GM10266 (cell line): ENCODE measurements around the gene CTIF.

Source experiments
- DNase-seq: peaks from one replicate; pipeline ENCODE4 v3.0.0; 2012; ENCODE audit errors: extremely low spot score
- CTCF ChIP-seq: IDR thresholded peaks from 2 replicates; pipeline ENCODE4 v1.5.1; 2012; ENCODE audit warnings: mild to moderate bottlenecking, low read depth; ENCODE audit not compliant: control insufficient read depth, insufficient read depth; ENCODE audit errors: missing control alignments

Gene CTIF

GRCh38 chr18:48672671-48673340 lies 134.0 kb downstream of the CTIF start:
- TF ChIP-seq CTCF = no peak
- DNase-seq = no peak

- TF ChIP-seq CTCF = no peak
Measured at GRCh38 chr18:48673456-48673852, 134.6 kb downstream of the CTIF start.

GRCh38 chr18:48673853-48674721 lies 135.3 kb downstream of the CTIF start:
- TF ChIP-seq CTCF = no peak
- DNase-seq = no peak

More at GRCh38 chr18:48673456-48673852, 134.6 kb downstream of the CTIF start:
- no peak for DNase-seq

GRCh38 chr18:48674758-48675351 lies 136.0 kb downstream of the CTIF start:
- DNase-seq = no peak
- no peak for TF ChIP-seq CTCF

GRCh38 chr18:48675352-48675761 lies 136.5 kb downstream of the CTIF start:
- peak; percentile 96 for TF ChIP-seq CTCF
- DNase-seq = peak; percentile 84

- no peak for DNase-seq
- no peak for TF ChIP-seq CTCF
Measured at GRCh38 chr18:48675912-48676311, 137.1 kb downstream of the CTIF start.
